GM11168 (cell line): Measurements from ENCODE around the gene CAMK1.

Source experiments
- in situ Hi-C: fragments of 300-500 bp; cut with MboI; formaldehyde crosslinking; loops from one replicate; pipeline ENCODE4 v1.12.0; 2022; ENCODE audit warnings: low sequenced_read_pairs; ENCODE audit not compliant: unreplicated experiment

The CAMK1 gene

GRCh38 chr3:9794400-9794799 lies 24.7 kb upstream of the CAMK1 start:
- in situ Hi-C loops = no loop called here

GRCh38 chr3:9793161-9793781 lies 23.5 kb upstream of the CAMK1 start:
- in situ Hi-C loops = no loop called here

- in situ Hi-C loops = no loop called here
These were observed 22.8 kb upstream of the CAMK1 start, which contains the start of the genes ARPC4 and TADA3 for GRCh38 chr3:9792405-9793160. Gene ARPC4 (plus strand): TSS chr3:9793082. CDS start chr3:9793122, 40 bp downstream. Gene TADA3 (minus strand): TSS chr3:9792473. CDS start chr3:9791466, 1,007 bp downstream.

- in situ Hi-C loops = no loop called here
These were observed 22.1 kb upstream of the CAMK1 start for GRCh38 chr3:9791790-9792404.

- in situ Hi-C loops = no loop called here
These were observed 21.4 kb upstream of the CAMK1 start for GRCh38 chr3:9791127-9791526.

GRCh38 chr3:9787714-9788113 lies 18.0 kb upstream of the CAMK1 start:
- in situ Hi-C loops = no loop called here

GRCh38 chr3:9786825-9787669 lies 17.3 kb upstream of the CAMK1 start:
- in situ Hi-C loops = no loop called here

GRCh38 chr3:9786209-9786739 lies 16.5 kb upstream of the CAMK1 start:
- in situ Hi-C loops = no loop called here

GRCh38 chr3:9785602-9786001 lies 15.9 kb upstream of the CAMK1 start:
- in situ Hi-C loops = no loop called here

- in situ Hi-C loops = no loop called here
These were observed 15.2 kb upstream of the CAMK1 start for GRCh38 chr3:9784965-9785364.

- in situ Hi-C loops = no loop called here
These were observed 14.2 kb upstream of the CAMK1 start for GRCh38 chr3:9783954-9784353.

- in situ Hi-C loops = no loop called here
These were observed 13.0 kb upstream of the CAMK1 start for GRCh38 chr3:9782770-9783169.

GRCh38 chr3:9781978-9782603 lies 12.3 kb upstream of the CAMK1 start:
- in situ Hi-C loops = no loop called here

GRCh38 chr3:9781551-9781950 lies 11.8 kb upstream of the CAMK1 start:
- in situ Hi-C loops = no loop called here

- in situ Hi-C loops = no loop called here
These were observed 11.2 kb upstream of the CAMK1 start for GRCh38 chr3:9780910-9781309.

GRCh38 chr3:9780458-9780812 lies 10.7 kb upstream of the CAMK1 start:
- in situ Hi-C loops = no loop called here

- in situ Hi-C loops = no loop called here
These were observed 10.1 kb upstream of the CAMK1 start for GRCh38 chr3:9779721-9780457.

- in situ Hi-C loops = no loop called here
These were observed 9.4 kb upstream of the CAMK1 start for GRCh38 chr3:9779075-9779593.
